ENCODE data around the gene HDAC11. TPM values are rescaled to one million over a fixed set of nuclear protein-coding genes. Genes with fewer than 3 reads are reported as not detected.
"Not testable (repeated sequence)": the region's sequence is repeated elsewhere in the genome, so short reads cannot be mapped to it uniquely, and the experiment has no call there.

The HDAC11 gene
- 9.3 and 11.1 TPM in 2 replicates for total RNA-seq

DNA sequence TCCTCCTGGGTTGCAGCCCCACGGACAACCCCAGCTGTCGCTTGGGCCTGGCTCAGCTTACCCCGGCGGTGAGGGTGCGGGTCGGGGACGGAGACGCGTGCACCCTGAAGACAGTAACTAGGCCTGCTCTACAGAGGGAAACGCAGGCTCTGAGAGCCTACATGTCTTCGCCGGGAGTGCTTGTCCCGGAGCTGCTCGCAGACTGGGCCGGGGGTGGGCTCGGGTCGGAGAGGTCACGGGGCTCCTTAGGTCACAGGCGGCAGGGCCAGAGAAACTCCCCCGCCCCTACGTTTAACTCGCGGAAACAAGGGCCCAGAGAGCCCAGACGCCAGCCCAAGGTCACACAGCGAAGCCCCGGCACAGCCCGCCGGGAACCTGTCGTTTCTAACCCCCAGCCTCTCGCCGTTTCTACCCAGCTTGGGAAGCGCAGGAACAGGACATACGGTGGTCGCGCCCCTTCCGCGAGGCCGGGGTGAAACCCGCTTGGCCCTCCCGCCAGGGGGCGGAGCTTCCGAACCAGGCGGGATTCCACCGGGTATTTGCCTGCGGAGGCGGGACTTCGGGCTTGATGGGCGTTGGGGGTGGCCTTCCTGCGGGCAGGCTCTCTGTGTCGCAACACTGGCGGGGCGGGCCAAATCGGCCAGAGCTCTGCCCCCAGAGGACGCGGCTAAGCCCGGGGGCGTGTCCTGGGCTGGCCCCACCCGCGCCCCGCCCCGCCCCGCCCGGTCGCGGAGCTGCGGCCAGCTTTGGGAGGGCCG lies at the start of gene HDAC11:
TSS of gene HDAC11 (plus strand) at position 725 of the 758 bp plus-strand sequence. CDS start 42 bp downstream, outside the sequence.
- DNase-seq (ENCODE audit: low read depth, low spot score), result peak; percentile 84

GRCh38 chr3:13430411-13430875 lies 49.7 kb upstream of the HDAC11 start:
- DNase-seq (ENCODE audit: low read depth, low spot score), result not testable (repeated sequence)

DNA sequence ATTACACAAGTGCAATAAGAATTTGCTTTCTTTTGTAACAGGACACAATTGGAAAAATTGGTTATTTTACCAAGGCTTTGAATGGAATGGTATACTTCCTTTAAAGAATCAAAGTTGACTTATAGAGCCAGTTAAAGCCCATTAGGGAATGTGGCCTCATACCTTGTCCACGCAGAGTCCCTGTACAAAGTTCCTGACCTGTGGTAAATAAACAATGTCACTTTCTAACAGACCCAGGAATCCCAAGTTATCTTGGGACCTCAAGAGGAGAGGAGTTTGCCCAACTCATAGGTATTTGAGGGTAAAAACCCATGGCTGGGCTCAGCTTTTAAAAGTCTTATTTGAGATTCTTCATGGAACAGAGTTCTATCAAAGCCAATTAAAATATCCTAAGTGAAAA lies 48.0 kb upstream of the HDAC11 start:
- no peak for DNase-seq (ENCODE audit: low read depth, low spot score)

GRCh38 chr3:13433912-13434311 lies 46.2 kb upstream of the HDAC11 start:
- no peak for DNase-seq (ENCODE audit: low read depth, low spot score)

DNA sequence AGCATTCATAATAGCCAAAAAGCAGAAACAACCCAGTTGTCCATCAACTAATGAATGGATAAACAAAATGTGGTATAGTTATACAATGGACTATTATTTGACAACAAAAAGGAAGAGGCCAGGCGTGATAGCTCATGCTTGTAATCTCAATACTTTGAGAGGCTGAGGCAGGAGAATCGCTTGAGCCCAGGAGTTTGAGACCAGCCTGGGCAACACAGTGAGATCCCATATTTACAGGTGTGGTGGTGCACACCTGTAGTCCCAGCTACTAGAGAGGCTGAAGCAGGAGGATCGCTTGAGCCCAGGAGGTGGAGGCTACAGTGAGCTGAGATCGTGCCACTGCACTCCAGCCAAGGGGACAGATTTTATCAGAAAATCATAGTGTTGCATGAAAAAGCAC lies 43.9 kb upstream of the HDAC11 start:
- DNase-seq (ENCODE audit: low read depth, low spot score), result not testable (repeated sequence)

GRCh38 chr3:13440204-13440817 lies 39.8 kb upstream of the HDAC11 start:
- no peak for DNase-seq (ENCODE audit: low read depth, low spot score)

DNA sequence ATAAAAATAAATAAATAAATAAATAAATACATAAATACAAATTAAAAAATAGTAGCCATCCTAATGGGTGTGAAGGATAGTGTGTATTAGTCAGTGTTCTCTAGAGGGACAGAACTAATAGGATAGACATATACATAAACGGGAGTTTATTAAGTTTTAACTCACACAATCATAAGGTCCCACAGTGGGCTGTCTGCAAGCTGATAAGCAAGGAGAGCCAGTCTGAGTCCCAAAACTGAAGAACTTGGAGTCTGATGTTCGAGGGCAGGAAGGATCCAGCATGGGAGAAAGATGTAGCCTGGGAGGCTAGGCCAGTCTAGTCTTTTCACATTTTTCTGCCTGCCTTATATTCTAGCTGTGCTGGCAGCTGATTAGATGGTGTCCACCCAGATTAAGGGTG lies 37.2 kb upstream of the HDAC11 start:
- not testable (repeated sequence) for DNase-seq (ENCODE audit: low read depth, low spot score)

DNA sequence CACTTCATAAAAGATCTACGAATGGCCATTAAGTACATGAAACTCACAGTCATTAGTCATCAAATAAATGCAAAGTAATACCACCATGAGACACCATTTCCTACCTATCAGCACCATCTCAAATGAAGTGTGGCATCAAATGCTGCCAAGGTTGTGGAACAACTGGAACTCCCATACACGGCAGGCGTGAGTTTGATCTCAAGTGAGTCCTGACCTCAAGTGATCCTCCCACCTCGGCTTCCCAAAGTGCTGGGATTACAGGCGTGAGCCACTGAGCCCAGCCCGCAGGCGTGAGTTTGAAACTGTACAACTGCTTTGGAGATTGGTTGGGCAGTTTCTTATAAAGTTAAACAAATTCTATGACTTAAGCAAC lies 28.8 kb upstream of the HDAC11 start:
- no peak for DNase-seq (ENCODE audit: low read depth, low spot score)

DNA sequence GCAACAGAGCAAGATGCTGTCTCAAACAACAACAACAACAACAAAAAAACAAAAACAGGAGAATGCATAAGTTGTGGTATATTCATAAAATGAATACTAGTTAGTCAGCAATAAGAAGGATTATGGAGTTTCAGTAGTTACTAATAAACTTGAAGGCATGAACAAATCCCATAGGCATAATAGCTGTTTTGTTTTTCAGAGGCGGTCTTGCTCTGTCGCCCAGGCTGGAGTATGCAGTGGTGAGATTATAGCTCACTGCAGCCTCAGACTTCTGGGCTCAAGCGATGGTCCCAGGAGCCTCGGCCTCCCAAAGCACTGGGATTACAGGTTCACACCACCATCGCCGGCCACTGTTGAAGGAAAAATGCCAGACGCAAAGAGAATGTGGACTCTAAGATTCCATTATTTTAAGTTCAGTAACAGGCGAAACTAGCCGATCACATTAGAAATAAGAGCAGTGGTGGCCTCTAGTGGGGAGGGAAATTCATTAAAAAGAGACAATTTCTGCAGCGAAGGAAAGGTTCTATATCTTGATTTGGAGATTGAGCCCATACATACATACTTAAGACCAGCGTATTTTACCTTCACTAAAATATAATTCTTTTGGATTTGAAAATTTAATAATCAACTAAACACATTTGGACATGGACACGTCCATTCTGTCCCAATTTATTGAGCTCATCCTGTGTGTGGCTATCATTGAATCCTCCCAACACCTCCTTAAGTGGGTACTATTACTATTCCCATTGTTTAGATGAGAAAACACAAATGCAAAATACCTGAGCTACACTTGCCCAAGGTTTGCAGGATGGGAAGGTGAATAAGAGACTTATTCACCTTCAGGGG lies 27.4 kb upstream of the HDAC11 start:
- DNase-seq (ENCODE audit: low read depth, low spot score), result no peak

- DNase-seq (ENCODE audit: low read depth, low spot score), result no peak
Measured at GRCh38 chr3:13455644-13456043, 24.5 kb upstream of the HDAC11 start.

GRCh38 chr3:13457593-13457992 lies 22.5 kb upstream of the HDAC11 start:
- no peak for DNase-seq (ENCODE audit: low read depth, low spot score)

DNA sequence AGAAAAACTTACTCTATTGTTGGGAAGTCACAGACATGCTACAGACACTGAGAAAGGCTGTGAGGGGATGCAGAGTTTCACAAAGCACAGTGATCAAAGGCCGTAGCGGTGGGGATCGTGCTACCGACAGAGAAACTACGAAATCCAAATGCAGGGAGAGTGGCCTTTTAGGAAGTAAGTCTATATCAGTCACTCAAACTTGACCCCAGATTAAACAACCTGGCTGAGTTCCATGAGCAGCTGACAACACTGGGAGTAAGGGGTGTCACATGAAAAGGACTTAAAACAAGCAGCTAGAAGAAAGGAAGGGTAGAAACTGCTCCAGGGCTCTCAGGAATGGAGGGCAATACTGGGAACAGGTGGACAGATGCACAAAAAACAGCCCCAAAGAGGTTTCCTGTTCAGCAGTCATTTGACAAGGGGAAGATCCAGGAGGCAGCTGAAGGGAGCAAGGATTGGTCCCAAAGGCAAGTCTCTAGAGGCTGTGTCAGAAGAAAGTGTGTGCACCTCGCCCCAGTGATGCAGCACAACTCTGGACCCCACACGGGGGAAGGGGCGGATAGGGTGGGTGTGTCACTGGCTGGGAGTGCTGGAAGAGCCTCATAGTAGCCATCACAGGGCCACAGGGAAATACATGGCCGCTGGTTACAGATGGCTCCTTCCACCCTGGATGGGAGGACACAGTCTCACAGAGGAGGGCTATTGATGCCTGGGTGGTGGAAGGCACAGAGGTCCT lies 20.3 kb upstream of the HDAC11 start:
- no peak for DNase-seq (ENCODE audit: low read depth, low spot score)

DNA sequence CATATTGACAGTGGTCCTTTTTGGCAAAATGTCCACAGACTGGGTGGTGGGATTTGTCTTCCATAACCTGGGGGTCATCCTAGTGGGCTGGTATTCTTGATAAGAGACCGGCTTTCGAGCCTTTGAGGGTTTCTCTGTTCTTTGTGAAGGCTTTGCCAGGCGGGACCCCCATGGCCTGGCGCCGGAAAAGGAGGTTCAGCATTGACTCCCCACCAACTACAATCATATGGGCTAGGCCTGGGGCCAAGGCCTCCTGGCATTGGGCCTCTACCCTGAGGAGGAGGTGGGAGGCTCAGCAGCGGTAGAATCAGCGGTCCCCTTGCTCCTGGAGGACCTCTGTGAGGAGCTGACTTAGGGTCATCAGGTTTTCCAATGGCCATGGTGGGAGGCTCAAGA lies 19.8 kb upstream of the HDAC11 start:
- DNase-seq (ENCODE audit: low read depth, low spot score), result no peak

- DNase-seq (ENCODE audit: low read depth, low spot score), result no peak
Measured at GRCh38 chr3:13461169-13462124, 18.7 kb upstream of the HDAC11 start.

- no peak for DNase-seq (ENCODE audit: low read depth, low spot score)
Measured at GRCh38 chr3:13462125-13462629, 17.9 kb upstream of the HDAC11 start.

DNA sequence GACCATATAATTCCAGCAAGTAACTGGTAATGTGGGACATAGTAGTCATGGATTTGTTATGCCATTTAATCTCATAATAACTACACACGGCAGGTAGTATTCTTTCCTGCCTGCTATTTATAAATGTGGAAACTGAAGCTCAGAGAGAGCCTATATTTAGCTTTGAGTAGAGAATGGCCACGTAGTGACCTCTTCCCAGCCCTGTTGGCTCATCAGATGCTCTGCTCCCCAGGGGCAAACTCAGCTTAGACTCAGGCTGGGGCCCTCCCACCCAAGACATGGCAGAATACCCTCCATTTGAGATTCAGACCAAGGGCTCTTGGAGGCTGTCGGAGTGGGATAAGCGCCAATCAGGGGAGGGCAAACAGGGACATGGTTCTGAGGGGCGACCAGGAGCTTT lies 17.3 kb upstream of the HDAC11 start:
- DNase-seq (ENCODE audit: low read depth, low spot score), result no peak

GRCh38 chr3:13463618-13464400 lies 16.3 kb upstream of the HDAC11 start:
- DNase-seq (ENCODE audit: low read depth, low spot score), result no peak

- DNase-seq (ENCODE audit: low read depth, low spot score), result no peak
Measured at GRCh38 chr3:13465236-13465873, 14.8 kb upstream of the HDAC11 start.

DNA sequence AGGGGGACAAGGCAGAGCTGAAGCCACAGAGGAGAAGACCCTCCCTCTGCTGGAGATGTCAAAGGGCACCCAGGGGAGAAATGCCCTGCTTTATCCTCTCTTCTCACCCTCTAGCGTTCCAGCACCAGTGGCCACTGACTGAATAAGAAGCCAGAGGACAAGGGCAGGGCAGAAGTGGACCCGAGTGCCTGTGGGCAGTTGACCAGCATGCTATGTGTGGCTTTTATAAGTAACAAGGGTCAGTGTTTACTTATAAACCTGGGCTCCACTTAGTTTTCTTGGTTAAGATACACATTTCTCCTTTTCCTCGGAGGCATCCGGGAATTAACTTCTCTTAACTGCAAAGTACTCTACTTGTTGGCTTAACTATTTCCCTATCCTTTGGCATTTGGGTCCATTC lies 13.3 kb upstream of the HDAC11 start:
- DNase-seq (ENCODE audit: low read depth, low spot score), result no peak

Data from pulmonary artery endothelial cell (primary cell).